Brain microvascular endothelial cell (primary cell): ENCODE results near the gene DMXL2.

ENCODE experiments used
- DNase-seq: peaks from one replicate; pipeline ENCODE4 v3.0.0-alpha.2; 2020
- H3K27ac ChIP-seq: fragments of 250-450 bp; sonication (Bioruptor Pico); 2 replicates; pipeline ENCODE4 v1.5.1; 2020; ENCODE audit warnings: mild to moderate bottlenecking, moderate library complexity
- H3K27me3 ChIP-seq: fragments of 250-450 bp; sonication (Bioruptor Pico); replicated peaks from 2 replicates; pipeline ENCODE4 v1.5.1; 2020; ENCODE audit warnings: mild to moderate bottlenecking
- H3K36me3 ChIP-seq: fragments of 250-450 bp; sonication (Bioruptor Pico); replicated peaks from 2 replicates; pipeline ENCODE4 v1.5.1; 2020; ENCODE audit warnings: mild to moderate bottlenecking
- H3K4me3 ChIP-seq: 2 replicates; pipeline ENCODE4 v1.5.1; 2011; ENCODE audit warnings: low read depth, mild to moderate bottlenecking, control low read depth, low read length, moderate library complexity
- CTCF ChIP-seq: IDR thresholded peaks from 2 replicates; pipeline ENCODE4 v1.5.1; 2011; ENCODE audit warnings: low read depth, mild to moderate bottlenecking, moderate library complexity, low read length, control low read depth, inconsistent platforms; ENCODE audit errors: missing control alignments
- in situ Hi-C: cut with HindIII; loops from 2 replicates; pipeline ENCODE4 v1.10.0; 2017; ENCODE audit warnings: low sequenced_read_pairs, low pct_ligation_motif_present

Gene DMXL2

GRCh38 chr15:51624022-51624421 is 1.5 kb upstream of the DMXL2 start:
- no peak overlapping the region for H3K27ac ChIP-seq
- H3K27me3 ChIP-seq: no peaks in the 10 kb centered on the region
- no peak overlapping the region for H3K4me3 ChIP-seq
- DNase-seq: no peak
- H3K36me3 ChIP-seq: no peaks in the 10 kb centered on the region
- no peak for TF ChIP-seq CTCF
- in situ Hi-C loops: no loop called here

GRCh38 chr15:51623386-51623938 is 891 bp upstream of the DMXL2 start:
- TF ChIP-seq CTCF: no peak
- DNase-seq: no peak
- H3K27me3 ChIP-seq: no peaks in the 10 kb centered on the region
- no peaks in the 10 kb centered on the region for H3K36me3 ChIP-seq
- in situ Hi-C loops: no loop called here
- H3K4me3 ChIP-seq: peak overlapping the region; percentile 84
- H3K27ac ChIP-seq: no peak overlapping the region

- in situ Hi-C loops: no loop called here
- H3K4me3 ChIP-seq: peak overlapping the region; percentile 84
- DNase-seq: peak; percentile 57
- TF ChIP-seq CTCF: peak; percentile 40
- H3K27ac ChIP-seq: peak overlapping the region; percentile 40
- no peaks in the 10 kb centered on the region for H3K27me3 ChIP-seq
- no peaks in the 10 kb centered on the region for H3K36me3 ChIP-seq
Observed at GRCh38 chr15:51621936-51622603, 501 bp downstream of the DMXL2 start.

- TF ChIP-seq CTCF: no peak
- Histone ChIP-seq H3K4me3 (peak overlapping the region; percentile 84), H3K27ac (peak overlapping the region; percentile 40)
Observed at GRCh38 chr15:51621155-51621765, 1.3 kb downstream of the DMXL2 start.

GRCh38 chr15:51620641-51621040 is 1.9 kb downstream of the DMXL2 start:
- no peak overlapping the region for H3K27ac ChIP-seq
- in situ Hi-C loops: no loop called here

More at GRCh38 chr15:51621155-51621765, 1.3 kb downstream of the DMXL2 start:
- in situ Hi-C loops: no loop called here
- Histone ChIP-seq H3K27me3 (no peaks in the 10 kb centered on the region), H3K36me3 (no peaks in the 10 kb centered on the region)
- no peak for DNase-seq

More at GRCh38 chr15:51620641-51621040, 1.9 kb downstream of the DMXL2 start:
- Histone ChIP-seq H3K36me3 (no peaks in the 10 kb centered on the region), H3K4me3 (no peak overlapping the region), H3K27me3 (no peaks in the 10 kb centered on the region)
- TF ChIP-seq CTCF: no peak
- DNase-seq: no peak
